H1 (cell line): Measurements from ENCODE around the gene LPO. TPM values are rescaled to one million over a fixed set of nuclear protein-coding genes. Genes with fewer than 3 reads are reported as not detected.

ENCODE experiments used
- CHD1 ChIP-seq: IDR thresholded peaks from 2 replicates; pipeline ENCODE4 v1.6.1; 2012; ENCODE audit warnings: low read depth, low read length, improper control_type of control experiment
- CTCF ChIP-seq, 3 experiments: IDR thresholded peaks; 1 replicate in 2 of 3; 2 replicates in 1 of 3; pipeline versions ENCODE4 v1.5.1 to v1.6.1; 2011; ENCODE audit warnings: low read length in 3 of 3, mild to moderate bottlenecking in 3 of 3, inconsistent platforms in 2 of 3, low read depth in 1 of 3, moderate library complexity in 1 of 3; ENCODE audit not compliant: insufficient read depth in 1 of 3; ENCODE audit errors: control extremely low read depth in 1 of 3
- GTF2F1 ChIP-seq: IDR thresholded peaks from 2 replicates; pipeline ENCODE4 v1.6.1; 2012; ENCODE audit warnings: low read depth, low read length, improper control_type of control experiment, borderline replicate concordance
- TAF7 ChIP-seq: optimal IDR thresholded peaks from 2 replicates; pipeline ENCODE3; 2011; ENCODE audit warnings: low read depth, mild to moderate bottlenecking, inconsistent platforms, low read length, moderate library complexity, borderline replicate concordance
- polyA plus RNA-seq, 7 experiments: library from polyadenylated mRNA; depleted of rRNA in 3 of 7; stranded (reverse) in 5 of 7; unstranded in 2 of 7; fragments of >200 nt in 5 of 7; fragments of 200-250 nt in 2 of 7; gene quantifications; 1 replicate in 5 of 7; 2 replicates in 1 of 7; 4 replicates in 1 of 7; pipeline versions ENCODE4 v1.2.1 to v1.2.3, GENCODE V29; 2011 to 2013; ENCODE audit warnings: missing spikeins in 2 of 7, mixed read lengths in 2 of 7
- total RNA-seq: library from RNA; stranded (reverse); fragmentation: NEBNext Ultra II Directional; extraction: Animal tissue kit (Norgen Biotek cat#: 25700); gene quantifications from 2 replicates; pipeline ENCODE4 v1.2.1, GENCODE V29; 2021

The LPO gene
- total and polyA plus RNA-seq, 2 of the 8 experiments (the other 6 are each of a cell fraction or from before 2014, with no cell fraction given) = 0.38 to 0.52 TPM

GRCh38 chr17:58278661-58279015 lies 40.3 kb downstream of the LPO start (continued):
- TF ChIP-seq TAF7 = no peak
- no peak for TF ChIP-seq CHD1
- no peak for TF ChIP-seq GTF2F1
- no peak for TF ChIP-seq CTCF (IDR thresholded peaks at IDR 0.05; ENCODE audit: control extremely low read depth in 1 of 3, insufficient read depth in 1 of 3, low read depth in 1 of 3, low read length in 3 of 3)
